GM18507 (cell line): ENCODE results near the gene ASB16.
"Not testable (repeated sequence)": the region's sequence is repeated elsewhere in the genome, so short reads cannot be mapped to it uniquely, and the experiment has no call there.

Source experiments
- DNase-seq: peaks from one replicate; pipeline ENCODE4 v3.0.0; 2011; ENCODE audit warnings: low read depth; ENCODE audit not compliant: insufficient read length; ENCODE audit errors: extremely low spot score
- FAIRE-seq: peaks from 2 replicates; lab custom pipeline; 2011; peaks lifted over from hg19 to GRCh38; lab: Jason Lieb, UNC

ASB16 gene, protein sequence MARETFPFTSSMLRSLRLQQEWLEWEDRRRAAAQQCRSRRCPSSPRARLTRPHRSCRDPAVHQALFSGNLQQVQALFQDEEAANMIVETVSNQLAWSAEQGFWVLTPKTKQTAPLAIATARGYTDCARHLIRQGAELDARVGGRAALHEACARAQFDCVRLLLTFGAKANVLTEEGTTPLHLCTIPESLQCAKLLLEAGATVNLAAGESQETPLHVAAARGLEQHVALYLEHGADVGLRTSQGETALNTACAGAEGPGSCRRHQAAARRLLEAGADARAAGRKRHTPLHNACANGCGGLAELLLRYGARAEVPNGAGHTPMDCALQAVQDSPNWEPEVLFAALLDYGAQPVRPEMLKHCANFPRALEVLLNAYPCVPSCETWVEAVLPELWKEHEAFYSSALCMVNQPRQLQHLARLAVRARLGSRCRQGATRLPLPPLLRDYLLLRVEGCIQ

DNA sequence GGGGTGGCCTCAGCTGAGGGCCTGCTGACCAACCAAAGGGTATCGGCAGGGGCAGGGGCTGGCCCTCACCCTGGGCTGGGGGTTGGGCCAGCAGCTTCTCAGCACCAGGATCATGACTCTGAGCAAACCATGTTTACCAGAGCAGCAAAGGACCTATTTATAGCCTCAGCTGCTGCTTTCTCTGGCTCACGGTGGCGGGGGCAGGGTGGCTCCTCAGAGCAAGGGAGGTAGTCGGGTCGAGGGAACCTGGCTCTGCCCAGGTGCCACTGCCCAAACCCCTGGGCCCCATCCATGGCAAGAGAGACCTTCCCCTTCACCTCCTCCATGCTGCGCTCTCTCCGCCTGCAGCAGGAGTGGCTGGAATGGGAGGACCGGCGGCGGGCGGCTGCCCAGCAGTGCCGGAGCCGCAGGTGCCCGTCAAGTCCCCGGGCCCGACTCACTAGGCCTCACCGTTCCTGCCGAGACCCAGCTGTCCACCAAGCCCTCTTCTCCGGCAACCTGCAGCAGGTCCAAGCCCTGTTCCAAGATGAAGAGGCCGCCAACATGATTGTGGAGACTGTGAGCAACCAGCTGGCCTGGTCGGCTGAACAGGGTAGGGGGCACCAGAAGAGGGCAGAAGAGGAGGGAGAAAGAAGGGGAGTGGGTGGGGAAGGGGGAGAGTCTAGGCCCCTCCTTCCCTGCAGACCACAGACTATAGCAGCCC, at the start of gene ASB16:
ASB16 (plus strand) TSS at position 206 of the 703 bp plus-strand sequence; CDS start at position 292, 86 bp downstream.
- FAIRE-seq = no peak

DNA sequence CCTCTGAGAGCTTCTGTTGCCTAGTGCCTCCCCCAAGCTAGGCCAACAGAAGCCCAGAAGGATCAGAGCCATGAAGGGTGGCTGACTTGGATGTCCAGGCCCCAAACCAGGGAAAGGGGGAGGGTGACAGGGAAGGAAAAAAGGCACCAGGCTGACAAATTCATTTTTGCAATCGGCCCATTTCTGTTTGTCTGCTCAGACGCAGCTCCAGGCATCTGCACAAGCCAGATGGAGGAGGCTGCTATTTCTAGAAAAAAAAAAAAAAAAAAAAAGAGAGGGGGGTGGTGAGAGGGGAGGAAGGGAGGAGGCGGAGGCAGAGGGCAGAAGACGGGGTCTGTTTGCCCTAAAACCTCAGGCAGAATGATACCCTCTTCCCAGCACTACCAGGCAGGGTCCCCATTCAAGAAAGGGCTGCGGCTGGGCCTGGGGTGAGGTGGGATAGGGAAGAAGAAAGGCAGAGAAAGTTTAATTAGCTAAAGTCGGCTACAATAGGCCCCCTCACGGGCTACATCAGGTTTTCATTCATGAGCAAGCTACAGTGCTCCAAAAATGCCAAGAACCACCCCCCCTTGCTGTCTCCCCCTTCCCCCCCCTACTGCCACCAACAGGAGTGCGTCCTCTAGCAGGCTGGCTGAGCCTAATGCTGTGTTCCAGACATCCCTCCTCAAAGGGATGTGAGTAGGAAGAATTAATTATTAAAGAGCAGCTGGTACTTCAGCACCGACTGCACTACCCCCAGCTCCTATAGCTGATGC, 49.5 kb upstream of the ASB16 start:
- no peak for DNase-seq
- FAIRE-seq = no peak

More for the DNA sequence above, at the start of gene ASB16:
- DNase-seq = no peak

DNA sequence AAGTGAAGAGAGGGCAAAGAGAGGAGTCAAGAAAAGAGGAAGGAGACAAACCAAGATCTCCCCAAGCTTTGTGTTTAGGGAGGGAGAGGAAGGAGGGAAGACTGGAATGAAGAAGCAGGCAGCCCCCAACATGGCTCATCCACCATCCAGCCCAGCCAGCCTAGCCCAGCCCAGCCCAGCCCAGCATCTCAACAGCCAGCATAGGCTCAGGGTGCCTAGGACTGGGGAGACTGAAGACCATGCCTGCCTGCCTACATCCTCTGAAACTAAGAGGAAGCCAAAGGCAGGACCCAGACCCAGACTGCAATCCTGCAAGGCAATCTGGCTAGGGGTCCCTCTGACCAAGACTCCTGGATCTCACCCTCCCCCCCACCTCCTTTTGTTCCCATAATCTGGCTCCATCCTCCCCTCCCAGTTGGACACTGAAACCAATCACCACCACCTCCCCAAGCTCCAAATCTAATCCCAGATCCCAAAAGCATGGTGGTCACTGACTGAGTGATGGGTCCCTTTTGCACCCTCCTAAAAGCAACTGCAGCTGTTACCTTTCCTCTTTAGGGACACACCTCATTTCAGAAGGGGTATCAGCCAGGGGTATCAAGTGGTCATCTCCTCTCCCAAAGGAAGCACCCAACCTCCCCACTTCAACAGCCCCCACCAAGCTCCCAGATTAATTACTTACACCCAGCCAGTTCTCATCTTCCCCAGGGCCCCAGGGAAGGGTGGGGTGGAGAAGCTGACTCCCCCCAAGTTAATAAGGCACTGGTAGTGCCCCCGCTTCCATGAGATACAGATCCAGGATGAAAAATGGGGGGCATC, 48.3 kb upstream of the ASB16 start:
- no peak for FAIRE-seq
- DNase-seq = no peak

DNA sequence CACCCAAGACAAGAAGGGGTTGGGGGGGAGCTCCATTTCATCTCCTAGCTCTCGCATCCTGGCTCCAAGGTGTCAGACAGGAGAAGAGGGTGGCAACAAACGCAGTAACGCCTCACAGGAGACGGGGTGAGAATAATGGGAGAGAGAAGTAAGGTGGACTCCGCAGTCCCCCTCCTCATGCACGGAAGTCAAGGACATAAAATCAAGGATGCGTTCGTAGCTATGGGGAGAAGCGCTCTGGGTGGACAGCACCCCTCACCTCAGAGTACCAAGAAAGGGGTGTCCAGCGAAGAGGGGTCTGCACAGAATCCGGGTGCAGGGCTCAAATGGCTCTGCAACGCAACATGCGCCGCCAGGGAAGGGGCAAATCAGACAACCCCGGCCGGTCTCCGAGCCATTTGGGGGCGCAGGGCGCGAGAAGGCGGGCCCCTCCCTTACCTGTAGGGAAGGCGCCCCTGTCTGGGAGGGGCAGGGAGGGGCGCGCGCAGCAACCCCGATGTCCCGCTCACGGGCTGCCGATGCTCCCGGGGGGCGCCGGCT, 47.6 kb upstream of the ASB16 start:
- DNase-seq (no peak), FAIRE-seq (no peak)

DNA sequence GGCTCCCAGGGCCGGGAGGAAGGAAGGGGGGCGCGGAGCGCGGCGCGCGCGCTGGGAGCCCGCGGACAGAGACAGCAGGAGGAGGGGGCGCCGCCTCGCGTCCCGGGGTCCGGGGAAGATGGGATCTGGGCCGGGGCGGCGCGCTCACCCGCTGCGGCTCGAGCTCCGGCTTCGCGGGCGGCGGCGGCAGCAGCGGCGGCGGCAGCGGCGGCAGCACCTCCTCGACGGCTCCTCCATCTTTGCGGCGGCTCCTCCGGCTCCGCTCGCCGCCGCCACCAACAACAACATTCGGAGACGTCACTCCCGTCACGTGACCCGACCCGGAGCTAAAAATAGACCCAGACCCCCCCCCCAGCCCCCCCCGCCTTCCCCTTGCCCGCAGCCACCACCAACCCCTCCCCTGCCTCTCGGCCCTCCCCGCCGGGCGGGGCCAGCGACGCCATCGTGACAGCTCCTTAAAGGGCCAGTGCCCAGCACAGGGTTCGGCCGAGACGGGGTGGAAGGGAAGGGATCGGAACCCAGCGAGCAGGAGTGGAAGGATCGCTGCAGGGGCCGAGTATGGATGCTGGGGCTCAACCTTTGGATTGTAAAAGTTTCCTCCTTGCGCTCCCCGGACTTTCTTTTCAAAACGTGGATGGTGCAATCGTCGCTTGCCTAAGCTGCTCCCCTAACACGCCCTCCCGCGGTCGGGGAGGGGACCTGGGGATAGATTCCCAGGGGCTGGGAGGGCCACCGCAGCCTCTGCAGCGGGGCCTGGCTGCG, 47.0 kb upstream of the ASB16 start, which contains the start of gene HDAC5:
HDAC5 (minus strand) TSS at position 286 of the 762 bp plus-strand sequence. CDS start 6,126 bp downstream, outside the sequence.
- FAIRE-seq (peak; percentile 92), DNase-seq (peak; percentile 98)

DNA sequence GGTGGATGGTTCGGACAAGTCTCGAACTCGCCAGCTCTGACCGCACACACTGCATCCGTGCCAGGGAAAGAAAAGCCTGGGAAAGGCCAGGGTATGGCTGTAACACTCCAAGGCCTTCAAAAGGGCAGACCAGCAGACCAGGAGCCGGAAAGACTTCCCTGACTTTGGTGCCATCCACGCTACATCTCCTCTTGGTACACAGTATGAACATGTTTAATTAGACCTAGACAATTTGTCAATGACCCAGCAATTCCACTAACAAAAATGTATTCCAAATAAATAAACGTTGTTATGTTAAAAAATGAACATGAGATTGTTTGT, 46.4 kb upstream of the ASB16 start:
- FAIRE-seq (no peak), DNase-seq (no peak)

DNA sequence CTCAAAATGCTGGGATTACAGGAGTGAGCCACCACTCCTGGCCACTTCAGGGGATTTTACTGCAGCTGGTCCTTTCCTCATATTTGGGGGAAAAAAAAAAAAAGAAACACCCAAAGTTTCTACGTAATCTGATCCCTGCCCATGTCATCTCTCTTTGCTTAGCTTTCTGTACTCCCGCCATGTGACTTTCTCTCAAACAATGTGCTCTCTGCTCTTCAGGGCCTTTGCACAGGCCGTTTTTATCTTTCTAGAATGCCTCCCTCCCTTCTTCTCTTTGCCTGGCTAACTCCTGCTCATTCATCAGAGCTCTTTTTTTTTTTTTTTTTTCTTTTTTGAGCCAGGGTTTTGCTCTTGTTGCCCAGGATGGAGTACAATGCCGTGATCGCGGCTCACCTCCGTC, 42.1 kb upstream of the ASB16 start:
- FAIRE-seq (no peak), DNase-seq (no peak)

DNA sequence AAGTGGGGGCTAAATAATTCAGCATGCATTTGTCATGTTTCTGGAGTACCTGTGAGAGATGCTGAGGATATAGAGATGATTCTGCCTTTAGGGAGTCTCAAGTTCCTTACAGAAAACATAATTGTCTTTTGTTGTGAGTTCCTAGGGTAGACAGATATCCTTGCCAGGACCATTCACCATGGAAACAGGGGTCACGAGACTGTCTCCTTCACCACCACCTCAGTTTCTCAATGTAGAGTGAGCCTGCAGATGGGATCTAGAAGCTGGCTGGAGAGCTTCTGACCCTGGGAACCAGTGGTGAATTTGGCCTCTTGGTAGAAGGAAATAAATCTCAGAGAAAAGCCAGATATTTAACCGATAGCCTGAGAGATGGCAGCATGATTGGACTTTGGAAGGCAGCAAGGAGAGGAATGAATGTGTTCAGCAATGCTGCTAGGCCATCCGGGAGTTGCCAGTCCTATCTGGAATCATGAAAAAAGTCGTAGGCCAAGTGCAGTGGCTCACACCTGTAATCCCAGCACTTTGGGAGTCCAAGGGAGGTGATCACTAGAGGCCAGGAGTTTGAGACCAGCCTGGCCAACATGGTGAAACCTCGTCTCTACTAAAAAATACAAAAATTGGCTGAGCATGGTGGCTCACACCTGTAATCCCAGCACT, 39.7 kb upstream of the ASB16 start:
- no peak for FAIRE-seq
- DNase-seq = no peak

DNA sequence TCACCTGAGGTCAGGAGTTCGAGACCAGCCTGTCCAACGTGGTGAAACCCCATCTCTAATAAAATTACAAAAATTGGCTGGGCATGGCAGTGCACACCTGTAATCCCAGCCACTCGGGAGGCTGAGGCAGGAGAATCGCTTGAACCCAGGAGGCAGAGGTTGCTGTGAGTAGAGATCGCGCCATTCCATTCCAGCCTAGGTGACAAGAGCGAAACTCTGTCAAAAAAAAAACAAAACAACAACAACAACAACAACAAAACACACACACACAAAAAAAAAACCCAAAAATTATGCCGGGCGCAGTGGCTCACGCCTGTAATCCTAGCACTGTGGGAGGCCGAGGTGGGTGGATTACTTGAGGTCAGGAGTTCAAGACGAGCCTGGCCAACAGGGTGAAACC, 39.1 kb upstream of the ASB16 start:
- FAIRE-seq, DNase-seq: not testable (repeated sequence)

DNA sequence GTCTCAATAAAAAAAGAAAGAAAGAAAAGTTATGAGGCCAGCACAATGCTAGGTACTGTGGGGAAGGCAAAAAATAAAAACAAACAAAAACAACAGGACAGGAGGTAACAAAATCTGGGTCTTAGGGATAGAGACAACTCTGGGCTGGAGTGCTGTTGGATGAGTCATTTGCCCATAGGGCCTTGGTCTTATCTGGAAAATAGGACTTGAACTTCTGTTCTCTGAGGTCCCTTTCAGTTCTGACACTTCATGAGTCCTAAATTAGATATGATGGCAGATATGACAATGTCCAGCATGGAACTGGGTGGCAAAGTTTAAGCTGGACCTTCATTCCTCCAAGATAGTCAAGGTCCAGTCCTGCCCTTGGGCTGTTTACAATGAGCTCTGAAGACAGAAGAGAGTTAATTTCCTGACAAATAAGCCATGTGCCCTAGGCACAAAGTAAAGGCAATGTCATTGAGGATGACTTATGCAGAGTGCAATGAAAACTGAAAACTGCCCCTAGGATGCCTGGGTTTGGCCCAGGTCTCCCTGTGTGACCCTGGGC, 38.2 kb upstream of the ASB16 start:
- FAIRE-seq (no peak), DNase-seq (no peak)

DNA sequence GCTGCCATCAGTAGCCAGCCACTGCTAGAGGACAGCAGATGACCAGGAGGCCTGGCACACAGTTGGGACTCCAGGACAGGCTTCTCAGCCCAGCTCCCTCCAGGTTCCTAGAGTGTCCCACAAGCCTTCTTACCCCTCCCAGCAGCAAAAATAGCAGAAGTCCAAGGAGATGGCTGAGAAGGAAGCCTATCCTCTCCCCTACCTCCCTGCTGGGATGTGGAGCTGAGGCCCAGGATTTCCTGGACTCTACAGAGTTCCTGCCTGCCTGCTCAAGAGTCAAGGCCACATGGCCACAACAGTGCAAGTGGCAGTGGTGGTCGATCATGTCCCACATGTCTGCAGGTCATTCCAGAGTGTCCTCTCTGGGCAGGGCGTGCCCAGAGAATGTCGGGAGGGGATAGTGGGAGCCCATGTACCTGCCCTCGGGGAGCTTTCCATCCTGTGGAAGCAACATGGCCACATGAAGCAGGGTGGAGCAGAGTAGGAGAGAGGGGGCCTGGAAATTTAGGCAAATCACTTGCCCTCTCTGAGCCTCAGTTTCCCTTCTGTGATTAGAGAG, 36.5 kb upstream of the ASB16 start:
- DNase-seq = no peak
- FAIRE-seq = no peak

DNA sequence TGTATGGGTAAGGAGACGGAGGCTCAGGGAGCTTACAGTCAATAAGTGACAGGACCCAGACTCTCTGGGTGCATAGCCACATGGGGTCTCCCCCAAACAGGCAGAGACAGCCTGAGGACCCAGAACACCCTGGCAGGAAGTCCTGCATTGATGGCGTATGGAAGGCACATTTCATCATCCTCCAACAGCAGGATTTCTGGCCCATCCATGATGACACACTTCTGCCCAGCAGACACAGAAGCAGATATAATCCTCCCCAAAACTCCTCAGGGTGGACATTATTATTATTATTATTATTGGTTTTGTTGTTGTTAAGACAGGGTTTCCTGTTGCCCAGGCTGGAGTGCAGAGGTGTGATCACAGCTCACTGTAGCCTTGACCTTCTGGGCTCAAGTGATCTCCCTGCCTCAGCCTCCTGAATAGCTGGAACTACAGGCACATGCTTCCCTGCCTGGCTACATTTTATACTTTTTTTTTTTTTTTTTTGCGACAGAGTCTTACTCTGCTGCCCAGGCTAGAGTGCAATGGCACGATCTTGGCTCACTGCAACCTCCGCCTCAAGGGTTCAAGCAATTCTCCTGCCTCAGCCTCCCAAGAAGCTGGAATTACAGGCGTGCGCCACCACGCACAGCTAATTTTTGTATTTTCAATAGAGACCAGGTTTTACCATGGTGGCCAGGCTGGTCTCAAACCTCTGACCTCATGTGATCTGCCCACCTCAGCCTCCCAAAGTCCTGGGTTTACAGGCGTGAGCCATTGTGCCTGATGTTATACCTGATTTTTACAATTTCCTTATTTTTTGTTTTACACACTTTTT, 35.5 kb upstream of the ASB16 start:
- DNase-seq (no peak), FAIRE-seq (no peak)

DNA sequence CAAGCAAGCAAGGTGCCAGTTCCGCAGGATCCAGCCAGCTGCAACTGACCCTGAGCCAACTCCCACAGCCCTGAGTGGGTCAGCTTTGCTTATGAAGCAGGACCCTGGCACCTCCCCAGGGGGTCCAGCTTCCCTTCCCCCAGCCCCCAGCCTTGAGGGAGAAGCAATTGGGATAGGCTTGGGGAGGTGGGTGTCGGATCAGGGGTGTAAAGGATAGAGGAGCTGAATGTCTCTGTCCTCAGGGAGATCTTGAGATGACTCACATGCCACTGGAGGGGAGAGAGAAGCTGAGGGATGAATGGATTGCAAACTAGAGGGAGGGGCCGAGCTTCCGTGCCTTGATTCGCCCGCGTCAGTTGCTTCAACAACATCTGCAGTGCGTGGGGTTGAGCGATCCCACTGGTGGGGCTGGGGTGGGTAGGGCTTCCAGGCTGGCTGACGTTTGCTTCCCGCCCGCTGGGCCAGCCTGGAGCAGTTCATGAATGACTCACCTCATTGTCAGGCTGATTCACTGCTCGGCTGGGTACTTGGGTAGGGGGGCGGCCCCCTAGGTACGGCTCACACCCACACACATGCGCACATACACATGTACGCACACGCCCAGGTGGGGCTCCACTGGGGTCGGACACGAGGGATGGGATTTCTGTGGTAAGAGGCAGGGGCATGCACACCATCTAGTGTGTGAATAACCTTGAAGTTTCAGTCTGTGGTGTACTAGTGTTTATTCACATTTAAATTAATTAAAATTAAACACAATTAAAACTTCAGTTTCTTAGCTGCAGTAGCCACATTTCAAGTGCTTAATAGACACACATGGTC, 32.4 kb upstream of the ASB16 start:
- FAIRE-seq (no peak), DNase-seq (no peak)

DNA sequence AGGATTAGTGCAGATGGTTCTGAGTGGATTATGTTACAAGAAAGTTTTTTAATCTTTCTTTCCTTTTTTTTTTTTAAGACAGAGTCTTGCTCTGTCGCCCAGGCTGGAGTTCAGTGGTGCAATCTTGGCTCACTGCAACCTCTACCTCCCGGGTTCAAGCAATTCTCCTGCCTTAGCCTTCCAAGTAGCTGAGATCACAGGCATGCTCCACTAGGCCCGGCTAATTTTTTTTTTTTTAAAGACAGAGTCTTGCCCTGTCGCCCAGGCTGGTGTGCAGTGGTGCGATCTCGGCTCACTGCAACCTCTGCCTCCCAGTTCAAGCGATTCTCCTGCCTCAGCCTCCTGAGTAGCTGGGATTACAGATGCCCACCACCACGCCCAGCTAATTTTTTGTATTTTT, 26.6 kb upstream of the ASB16 start:
- not testable (repeated sequence) for DNase-seq

DNA sequence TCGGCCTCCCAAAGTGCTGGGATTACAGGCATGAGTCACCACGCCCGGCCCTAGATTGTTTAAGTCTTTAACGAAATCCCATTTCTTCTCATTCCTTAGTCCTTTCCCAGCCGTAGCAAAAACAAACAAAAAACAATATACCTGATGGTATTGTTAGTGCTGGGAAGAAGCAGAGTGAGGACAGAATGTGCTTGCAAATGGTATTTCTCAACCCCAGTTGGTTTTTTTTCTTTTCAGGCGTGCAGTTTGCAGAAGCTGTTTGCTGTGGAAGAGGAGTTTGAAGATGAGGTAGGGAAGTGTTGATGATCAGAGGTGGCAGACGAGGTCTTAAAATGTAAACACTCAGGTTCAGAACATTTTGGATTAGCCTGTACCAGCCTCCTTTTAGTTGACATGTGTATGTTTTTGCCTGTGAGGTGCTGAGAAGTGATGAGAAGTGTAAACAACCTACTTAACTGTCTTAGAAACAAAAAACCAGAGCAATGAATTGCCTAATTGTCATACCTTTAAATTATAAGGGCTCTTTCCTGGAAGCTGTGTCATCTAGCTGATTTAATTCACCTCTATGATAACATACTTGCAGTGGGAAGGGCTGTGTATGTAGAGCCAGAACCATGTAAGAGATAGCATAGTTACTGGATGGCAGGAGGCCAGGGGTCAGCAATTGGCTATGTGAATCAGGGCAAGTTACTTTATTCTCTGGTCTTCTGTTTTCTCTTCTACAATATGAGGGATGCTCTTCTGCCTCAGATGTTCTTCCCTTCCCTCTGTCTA, 25.4 kb upstream of the ASB16 start:
- no peak for DNase-seq
- no peak for FAIRE-seq

More for the DNA sequence above, 26.6 kb upstream of the ASB16 start:
- FAIRE-seq = not testable (repeated sequence)
